Mesendoderm (in vitro differentiated cells): ENCODE data around the gene LARP6.
"Not testable (repeated sequence)": the region's sequence is repeated elsewhere in the genome, so short reads cannot be mapped to it uniquely, and the experiment has no call there.

Source experiments
- DNase-seq: peaks from one replicate; pipeline ENCODE4 v3.0.0; 2013
- H2AK5ac ChIP-seq: 2 replicates; pipeline ENCODE4 v1.6.1; 2013; ENCODE audit warnings: low read length, inconsistent platforms
- H2BK120ac ChIP-seq: 2 replicates; pipeline ENCODE4 v1.6.1; 2013; ENCODE audit warnings: low read depth, mild to moderate bottlenecking, low read length, moderate library complexity, mixed read lengths
- H2BK15ac ChIP-seq: replicated peaks from 2 replicates; pipeline ENCODE4 v1.6.1; 2013; ENCODE audit warnings: low read depth, mild to moderate bottlenecking, moderate library complexity
- H2BK5ac ChIP-seq: 2 replicates; pipeline ENCODE4 v1.6.1; 2013; ENCODE audit warnings: low read length, inconsistent platforms
- H3K18ac ChIP-seq: 2 replicates; pipeline ENCODE4 v1.6.1; 2013; ENCODE audit warnings: mild to moderate bottlenecking, low read length, mixed read lengths
- H3K23ac ChIP-seq: one replicate; pipeline ENCODE4 v1.6.1; 2013; ENCODE audit warnings: low read length
- H3K27ac ChIP-seq: 2 replicates; pipeline ENCODE4 v1.5.1; 2013; ENCODE audit warnings: low read depth, mild to moderate bottlenecking, inconsistent platforms, low read length, moderate library complexity
- H3K27me3 ChIP-seq: 2 replicates; pipeline ENCODE4 v1.6.1; 2013; ENCODE audit warnings: low read length, control low read depth, mild to moderate bottlenecking, inconsistent platforms; ENCODE audit not compliant: insufficient read depth, poor library complexity
- H3K36me3 ChIP-seq: 2 replicates; pipeline ENCODE4 v1.6.1; 2013; ENCODE audit warnings: low read length, inconsistent platforms; ENCODE audit not compliant: control insufficient read depth, insufficient read depth
- H3K4ac ChIP-seq: one replicate; pipeline ENCODE4 v1.6.1; 2013; ENCODE audit warnings: low read depth, mild to moderate bottlenecking, low read length, moderate library complexity
- H3K4me1 ChIP-seq: 2 replicates; pipeline ENCODE4 v1.6.1; 2013; ENCODE audit warnings: low read depth, low read length, inconsistent platforms; ENCODE audit not compliant: control insufficient read depth
- H3K4me2 ChIP-seq: 2 replicates; pipeline ENCODE4 v1.6.1; 2013; ENCODE audit warnings: low read length
- H3K4me3 ChIP-seq: 2 replicates; pipeline ENCODE4 v1.5.1; 2013; ENCODE audit warnings: mild to moderate bottlenecking, low read length
- H3K56ac ChIP-seq: one replicate; pipeline ENCODE4 v1.6.1; 2013; ENCODE audit warnings: low read length
- H3K79me1 ChIP-seq: 2 replicates; pipeline ENCODE4 v1.6.1; 2013; ENCODE audit warnings: low read length, inconsistent platforms
- H3K79me2 ChIP-seq: 2 replicates; pipeline ENCODE4 v1.6.1; 2013; ENCODE audit warnings: mild to moderate bottlenecking, low read length; ENCODE audit not compliant: control insufficient read depth, insufficient read depth
- H3K9ac ChIP-seq: 2 replicates; pipeline ENCODE4 v1.6.1; 2013; ENCODE audit warnings: low read length, inconsistent platforms
- H4K5ac ChIP-seq: one replicate; pipeline ENCODE4 v1.6.1; 2013; ENCODE audit warnings: low read length
- H4K8ac ChIP-seq: one replicate; pipeline ENCODE4 v1.6.1; 2013; ENCODE audit warnings: low read depth, mild to moderate bottlenecking, control low read depth, low read length, moderate library complexity
- WGBS: extraction: QIAGEN DNeasy Blood & Tissue Kit; methylation state at CpG from one replicate; pipeline ENCODE4 v1.1.7; 2013; ENCODE audit warnings: low lambda C conversion rate, missing lambda C conversion rate; ENCODE audit not compliant: insufficient coverage; ENCODE audit errors: extremely low coverage; 5-methylcytosine and 5-hydroxymethylcytosine counted together

LARP6 gene

GRCh38 chr15:70873232-70874054, 19.5 kb upstream of the LARP6 start:
- no peaks in the 10 kb centered on the region for H3K79me1 ChIP-seq
- no peak overlapping the region for H3K4me2 ChIP-seq
- no peak overlapping the region for H3K23ac ChIP-seq
- H2BK15ac ChIP-seq, result no peak overlapping the region
- no peak overlapping the region for H4K8ac ChIP-seq
- no peaks in the 10 kb centered on the region for H3K36me3 ChIP-seq
- no peaks in the 10 kb centered on the region for H3K4me1 ChIP-seq
- no peak overlapping the region for H3K56ac ChIP-seq
- H3K18ac ChIP-seq, result no peak overlapping the region
- H3K79me2 ChIP-seq, result no peaks in the 10 kb centered on the region
- H3K4ac ChIP-seq, result no peak overlapping the region
- no peak for DNase-seq
- H2BK5ac ChIP-seq, result no peak overlapping the region
- H4K5ac ChIP-seq, result no peak overlapping the region
- WGBS, result no CpG with 5 or more reads among the region's 2 CpGs
- no peak overlapping the region for H2AK5ac ChIP-seq
- no peak overlapping the region for H3K9ac ChIP-seq
- no peaks in the 10 kb centered on the region for H3K27me3 ChIP-seq
- H2BK120ac ChIP-seq, result no peak overlapping the region
- no peak overlapping the region for H3K4me3 ChIP-seq
- H3K27ac ChIP-seq, result no peak overlapping the region

- not testable (repeated sequence) for H3K36me3 ChIP-seq, DNase-seq, H3K9ac ChIP-seq, H2AK5ac ChIP-seq, H3K4ac ChIP-seq, H3K18ac ChIP-seq, H3K27me3 ChIP-seq, H3K79me2 ChIP-seq, H2BK5ac ChIP-seq, H3K27ac ChIP-seq, H3K4me3 ChIP-seq, H4K8ac ChIP-seq, H3K79me1 ChIP-seq, H2BK15ac ChIP-seq, H3K23ac ChIP-seq, H3K56ac ChIP-seq, H2BK120ac ChIP-seq, H3K4me2 ChIP-seq, H3K4me1 ChIP-seq, H4K5ac ChIP-seq
- no CpG with 5 or more reads among the region's 34 CpGs for WGBS
These were observed 17.5 kb upstream of the LARP6 start for GRCh38 chr15:70871490-70871889.

DNA sequence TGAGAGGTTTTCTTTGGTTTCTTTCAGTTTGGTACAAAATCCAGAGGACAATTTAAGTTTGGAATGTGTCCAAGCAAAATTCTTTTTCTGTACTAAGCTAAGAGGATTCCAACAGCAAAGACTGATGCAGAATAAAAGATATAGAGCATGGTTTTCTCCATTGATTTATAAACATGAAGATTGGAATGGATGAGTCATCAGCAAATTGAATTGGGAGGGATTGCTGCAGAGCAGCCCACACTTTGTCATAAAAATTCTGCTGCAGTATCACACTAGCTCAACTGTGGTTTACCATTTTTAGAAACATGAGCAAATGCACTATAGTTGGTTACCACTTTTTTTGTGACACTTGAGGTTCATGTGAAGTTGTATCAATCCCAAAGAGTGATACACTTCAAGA, 16.1 kb upstream of the LARP6 start:
- no peak overlapping the region for H3K9ac ChIP-seq
- no peak overlapping the region for H3K18ac ChIP-seq
- H3K4me1 ChIP-seq, result no peaks in the 10 kb centered on the region
- no peak overlapping the region for H4K5ac ChIP-seq
- H3K4ac ChIP-seq, result no peak overlapping the region
- H3K36me3 ChIP-seq, result no peaks in the 10 kb centered on the region
- no peak overlapping the region for H3K23ac ChIP-seq
- no peaks in the 10 kb centered on the region for H3K79me2 ChIP-seq
- H2BK120ac ChIP-seq, result no peak overlapping the region
- no peak overlapping the region for H2BK5ac ChIP-seq
- no peaks in the 10 kb centered on the region for H3K79me1 ChIP-seq
- no peak overlapping the region for H2BK15ac ChIP-seq
- H3K27ac ChIP-seq, result no peak overlapping the region
- no peaks in the 10 kb centered on the region for H3K27me3 ChIP-seq
- DNase-seq, result no peak
- H3K4me2 ChIP-seq, result no peak overlapping the region
- no peak overlapping the region for H4K8ac ChIP-seq
- no peak overlapping the region for H3K56ac ChIP-seq
- no peak overlapping the region for H2AK5ac ChIP-seq
- no peak overlapping the region for H3K4me3 ChIP-seq

DNA sequence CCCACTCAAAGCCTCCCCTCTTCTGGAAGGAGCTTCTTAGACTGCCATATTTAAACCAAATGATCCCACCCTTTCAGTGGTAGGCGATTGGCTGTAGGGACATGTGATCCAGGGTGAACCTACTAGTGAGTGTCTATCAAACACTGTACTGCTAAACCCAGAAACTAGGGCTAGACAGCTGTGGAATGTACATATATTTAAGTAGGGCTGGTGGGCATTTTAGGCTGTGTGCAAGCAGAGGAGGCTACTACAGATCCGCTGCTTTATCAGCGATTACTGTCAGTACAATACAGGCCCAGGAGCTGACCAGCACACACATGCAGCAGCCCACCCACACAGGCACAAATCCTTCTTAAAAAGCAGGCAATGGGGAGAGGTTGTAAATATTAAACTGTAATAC, 15.4 kb upstream of the LARP6 start:
- Histone ChIP-seq H4K8ac (no peak overlapping the region), H2BK15ac (no peak overlapping the region), H3K36me3 (no peaks in the 10 kb centered on the region), H3K4ac (no peak overlapping the region), H3K56ac (no peak overlapping the region), H3K27me3 (no peaks in the 10 kb centered on the region), H2BK120ac (no peak overlapping the region), H3K79me1 (no peaks in the 10 kb centered on the region), H4K5ac (no peak overlapping the region), H3K9ac (no peak overlapping the region), H3K23ac (no peak overlapping the region), H2BK5ac (no peak overlapping the region), H3K4me1 (no peaks in the 10 kb centered on the region), H3K79me2 (no peaks in the 10 kb centered on the region), H2AK5ac (no peak overlapping the region), H3K27ac (no peak overlapping the region), H3K18ac (no peak overlapping the region), H3K4me3 (no peak overlapping the region), H3K4me2 (no peak overlapping the region)
- no peak for DNase-seq
- WGBS, result no CpG with 5 or more reads among the region's 3 CpGs

DNA sequence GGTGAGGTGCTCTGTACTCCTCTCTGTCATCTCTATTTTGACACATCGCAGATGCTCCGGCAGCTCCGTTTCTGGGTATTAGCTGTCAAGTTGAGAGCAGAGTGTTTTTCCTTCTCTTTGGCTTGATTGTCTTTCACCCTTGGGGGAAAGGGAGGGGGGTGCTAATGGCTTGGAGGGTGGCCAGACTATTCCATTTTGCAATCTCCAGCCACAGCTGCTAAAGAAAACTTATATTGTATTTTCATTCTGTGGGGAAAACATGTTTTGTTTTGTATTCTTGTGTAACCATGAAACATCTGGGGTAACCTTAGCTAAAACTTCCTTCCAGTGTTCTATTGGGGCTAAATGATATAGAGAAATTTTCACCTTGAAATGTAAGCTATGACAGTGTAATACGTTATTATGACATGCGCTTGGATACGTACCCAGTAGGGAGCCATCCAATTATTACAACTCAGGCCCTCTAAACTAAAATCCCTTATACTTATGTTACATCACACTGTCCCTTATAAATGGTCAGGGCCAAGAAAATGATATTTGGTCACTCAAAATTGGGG, 14.0 kb upstream of the LARP6 start:
- no peak overlapping the region for H4K5ac ChIP-seq
- H2BK120ac ChIP-seq, result no peak overlapping the region
- no peak for DNase-seq
- H3K9ac ChIP-seq, result no peak overlapping the region
- no peak overlapping the region for H4K8ac ChIP-seq
- no CpG with 5 or more reads among the region's 6 CpGs for WGBS
- no peak overlapping the region for H3K27ac ChIP-seq
- no peak overlapping the region for H3K56ac ChIP-seq
- no peaks in the 10 kb centered on the region for H3K79me1 ChIP-seq
- no peak overlapping the region for H3K4me2 ChIP-seq
- H3K79me2 ChIP-seq, result no peaks in the 10 kb centered on the region
- no peak overlapping the region for H3K4me3 ChIP-seq
- no peak overlapping the region for H3K18ac ChIP-seq
- H3K23ac ChIP-seq, result no peak overlapping the region
- H2AK5ac ChIP-seq, result no peak overlapping the region
- H3K27me3 ChIP-seq, result no peaks in the 10 kb centered on the region
- no peak overlapping the region for H2BK5ac ChIP-seq
- no peak overlapping the region for H3K4ac ChIP-seq
- no peaks in the 10 kb centered on the region for H3K4me1 ChIP-seq
- no peaks in the 10 kb centered on the region for H3K36me3 ChIP-seq
- H2BK15ac ChIP-seq, result no peak overlapping the region
